ENCODE measurements around the gene NOC2L. TPM values are rescaled to one million over a fixed set of nuclear protein-coding genes. Genes with fewer than 3 reads are reported as not detected.
"Not testable (repeated sequence)": the region's sequence is repeated elsewhere in the genome, so short reads cannot be mapped to it uniquely, and the experiment has no call there.

NOC2L gene
- total RNA-seq, 1 donor from 2014 or later, result 40.8 TPM

GRCh38 chr1:978069-978834 lies 19.2 kb upstream of the NOC2L start:
- Histone ChIP-seq H3K27me3 (ENCODE audit: low read depth) (peaks cover 52% of the 10 kb centered on the region), H3K4me1 (peaks cover 43% of the 10 kb centered on the region), H3K27ac (replicated peaks) (peak overlapping the region; percentile 97), H3K9me3 (replicated peaks) (no peaks in the 10 kb centered on the region), H3K36me3 (peaks cover 17% of the 10 kb centered on the region), H3K4me3 (peak overlapping the region; percentile 74)
- TF ChIP-seq CTCF (IDR thresholded peaks at IDR 0.05; ENCODE audit: borderline replicate concordance), result no peak
- intact Hi-C loops (cut with micrococcal nuclease), result no loop called here
- DNase-seq, result no peak

GRCh38 chr1:976791-977190 lies 17.7 kb upstream of the NOC2L start:
- H3K9me3 ChIP-seq (replicated peaks); H3K27ac ChIP-seq (replicated peaks); intact Hi-C loops (cut with micrococcal nuclease); H3K4me3 ChIP-seq: not testable (repeated sequence)
- peaks cover 17% of the 10 kb centered on the region for H3K36me3 ChIP-seq
- peak; percentile 74 for DNase-seq
- H3K4me1 ChIP-seq, result peaks cover 34% of the 10 kb centered on the region
- peaks cover 53% of the 10 kb centered on the region for H3K27me3 ChIP-seq (ENCODE audit: low read depth)

- peak; percentile 48 for TF ChIP-seq CTCF (IDR thresholded peaks at IDR 0.05; ENCODE audit: borderline replicate concordance)
- peaks cover 58% of the 10 kb centered on the region for H3K27me3 ChIP-seq (ENCODE audit: low read depth)
- DNase-seq, result no peak
- intact Hi-C loops (cut with micrococcal nuclease), result no loop called here
- H3K9me3 ChIP-seq (replicated peaks), result no peaks in the 10 kb centered on the region
- peak overlapping the region; percentile 54 for H3K4me3 ChIP-seq
- H3K27ac ChIP-seq (replicated peaks), result peak overlapping the region; percentile 76
- H3K36me3 ChIP-seq, result peaks cover 17% of the 10 kb centered on the region
- peaks cover 27% of the 10 kb centered on the region for H3K4me1 ChIP-seq
Observed at GRCh38 chr1:975896-976683, 17.0 kb upstream of the NOC2L start.

GRCh38 chr1:975365-975764 lies 16.3 kb upstream of the NOC2L start:
- DNase-seq, result no peak
- peaks cover 65% of the 10 kb centered on the region for H3K27me3 ChIP-seq (ENCODE audit: low read depth)
- H3K4me3 ChIP-seq, result no peak overlapping the region
- H3K27ac ChIP-seq (replicated peaks), result peak overlapping the region; percentile 76
- H3K4me1 ChIP-seq, result peaks cover 26% of the 10 kb centered on the region
- H3K9me3 ChIP-seq (replicated peaks), result no peaks in the 10 kb centered on the region
- peaks cover 17% of the 10 kb centered on the region for H3K36me3 ChIP-seq
- no peak for TF ChIP-seq CTCF (IDR thresholded peaks at IDR 0.05; ENCODE audit: borderline replicate concordance)
- intact Hi-C loops (cut with micrococcal nuclease), result no loop called here

- DNase-seq, result no peak
- Histone ChIP-seq H3K27me3 (ENCODE audit: low read depth) (peaks cover 65% of the 10 kb centered on the region), H3K4me1 (peaks cover 21% of the 10 kb centered on the region), H3K9me3 (replicated peaks) (no peaks in the 10 kb centered on the region), H3K4me3 (no peak overlapping the region), H3K36me3 (peaks cover 17% of the 10 kb centered on the region), H3K27ac (replicated peaks) (peak overlapping the region; percentile 76)
- TF ChIP-seq CTCF (IDR thresholded peaks at IDR 0.05; ENCODE audit: borderline replicate concordance), result no peak
- intact Hi-C loops (cut with micrococcal nuclease), result no loop called here
Observed at GRCh38 chr1:974687-975328, 15.8 kb upstream of the NOC2L start.
